Tongue (tissue), 3 donors: ENCODE data around the gene ABCF1. TPM values are rescaled to one million over a fixed set of nuclear protein-coding genes. Genes with fewer than 3 reads are reported as not detected.
A peak's percentile ranks its signal among the peaks of the same experiment; 100 is the strongest.

Experiments
- DNase-seq: peaks from one replicate; pipeline ENCODE4 v3.0.0-alpha.2; 2015
- small RNA-seq: library from RNA; depleted of rRNA; stranded (forward); fragments of <200 nt; gene quantifications from one replicate; pipeline ENCODE3, GENCODE V24; 2014; ENCODE audit warnings: low replicate concordance
- total RNA-seq: library from RNA; depleted of rRNA; stranded (reverse); fragments of >200 nt; gene quantifications from one replicate; pipeline ENCODE4 v1.2.3, GENCODE V29; 2014

The ABCF1 gene
- total RNA-seq, 1 donor from 2014 or later, result 36.4 TPM

GRCh38 chr6:30626484-30627366 lies 55.5 kb downstream of the ABCF1 start, which contains the start of gene ATAT1:
TSS of gene ATAT1 (plus strand) at chr6:30626874.
- peak; percentile 96 for DNase-seq

GRCh38 chr6:30635834-30636233 lies 64.6 kb downstream of the ABCF1 start:
- DNase-seq, result no peak

DNA sequence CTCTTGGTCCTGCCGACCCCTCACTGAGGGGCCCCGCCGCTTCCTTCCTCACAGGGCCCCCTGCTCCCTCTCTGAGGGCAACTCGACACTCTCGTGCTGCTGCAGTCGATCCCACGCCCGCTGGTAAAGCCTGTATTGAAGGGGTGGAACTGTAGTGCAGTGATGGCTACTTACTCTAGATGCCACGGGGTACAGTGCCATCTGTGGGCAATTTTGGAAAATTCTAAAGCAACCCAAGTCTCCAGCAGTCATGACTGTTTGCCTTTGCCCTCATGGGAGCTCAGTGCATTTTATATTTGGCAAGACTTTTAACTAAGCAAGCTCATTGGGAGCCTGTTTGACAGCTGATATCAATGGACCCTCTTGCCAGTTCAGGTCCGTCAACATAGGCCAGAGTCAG lies 69.2 kb downstream of the ABCF1 start:
- DNase-seq, result no peak

GRCh38 chr6:30641048-30641447 lies 69.8 kb downstream of the ABCF1 start:
- no peak for DNase-seq

Small RNA genes lying within 50 kb of the gene (small RNA-seq; reads per million reads assigned to genes)
- gene MIR877, result 5.1 reads per million, percentile 92 among the genes with 10 or more reads in this experiment

Other genes with a start within 250 kb of the ABCF1 start
- 7.4 TPM for gene TRIM39, start 244.5 kb upstream of the ABCF1 start, total RNA-seq
- gene RPP21, start 226.3 kb upstream of the ABCF1 start, total RNA-seq, result 14.9 TPM
- 179 TPM for gene HLA-E, start 81.9 kb upstream of the ABCF1 start, total RNA-seq
- gene GNL1, start 15.0 kb upstream of the ABCF1 start, total RNA-seq, result 40.2 TPM
- gene PRR3, start 14.1 kb upstream of the ABCF1 start, total RNA-seq, result 5.8 TPM
- 18.8 TPM for gene PPP1R10, start 45.8 kb downstream of the ABCF1 start, total RNA-seq
- 60.1 TPM for gene MRPS18B, start 46.4 kb downstream of the ABCF1 start, total RNA-seq
- 6.4 TPM for gene ATAT1, start 55.4 kb downstream of the ABCF1 start, total RNA-seq
- gene C6orf136, start 75.7 kb downstream of the ABCF1 start, total RNA-seq, result 15.5 TPM
- gene DHX16, start 101.6 kb downstream of the ABCF1 start, total RNA-seq, result 24.5 TPM
- 19.7 TPM for gene PPP1R18, start 115.2 kb downstream of the ABCF1 start, total RNA-seq
- gene NRM, start 119.5 kb downstream of the ABCF1 start, total RNA-seq, result 5.2 TPM
- 14.5 TPM for gene MDC1, start 145.8 kb downstream of the ABCF1 start, total RNA-seq
- 286 TPM for gene TUBB, start 148.9 kb downstream of the ABCF1 start, total RNA-seq
- gene FLOT1, start 171.2 kb downstream of the ABCF1 start, total RNA-seq, result 79.3 TPM
- gene IER3, start 173.1 kb downstream of the ABCF1 start, total RNA-seq, result 7.1 TPM